T follicular helper cell (primary cell): Measurements from ENCODE around the gene SLC6A11.

Source experiments
- DNase-seq: peaks from one replicate; pipeline ENCODE4 v3.0.0-alpha.2; 2020; ENCODE audit warnings: low read depth

SLC6A11 gene

GRCh38 chr3:10930666-10931040, 114.6 kb downstream of the SLC6A11 start:
- DNase-seq, result no peak

DNA sequence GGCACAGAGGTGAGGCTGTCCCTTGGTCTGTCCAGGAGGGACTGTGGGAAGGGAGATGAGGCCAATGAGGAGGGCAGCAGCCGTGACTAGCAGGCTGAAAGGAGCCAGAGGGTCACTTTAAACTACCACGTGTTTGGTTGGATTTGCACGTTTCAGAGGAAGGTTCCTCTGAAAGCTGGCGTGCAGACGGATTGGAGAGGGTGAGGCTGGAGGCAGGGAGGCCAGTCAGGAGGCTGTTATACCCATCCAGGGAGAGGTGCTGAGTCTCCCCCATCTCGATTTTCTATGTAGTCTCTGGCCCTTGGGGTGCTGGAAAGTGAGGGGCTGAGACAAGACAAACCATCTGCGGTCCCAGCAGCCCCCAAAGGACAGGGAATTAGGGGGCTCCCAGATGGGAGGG, 116.6 kb downstream of the SLC6A11 start:
- no peak for DNase-seq

DNA sequence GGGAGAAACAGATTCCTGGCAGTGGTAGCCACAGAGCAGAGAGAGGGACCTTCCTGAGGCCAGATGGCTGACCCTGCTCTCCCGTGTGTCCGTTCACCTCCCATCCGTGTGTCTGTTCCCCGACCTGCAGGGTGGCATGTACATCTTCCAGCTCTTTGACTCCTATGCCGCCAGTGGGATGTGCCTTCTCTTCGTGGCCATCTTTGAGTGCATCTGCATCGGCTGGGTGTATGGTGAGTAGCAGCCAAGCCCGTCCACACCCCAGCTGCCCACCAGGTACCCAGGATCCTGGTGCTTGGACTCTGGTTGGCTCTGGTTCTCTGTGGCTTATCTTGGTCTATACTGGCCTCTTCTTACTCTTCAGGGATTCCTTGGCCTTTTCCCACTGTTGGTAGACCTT, 117.0 kb downstream of the SLC6A11 start:
- DNase-seq, result no peak

GRCh38 chr3:10933470-10933804, 117.4 kb downstream of the SLC6A11 start:
- DNase-seq, result no peak

- no peak for DNase-seq
Observed at GRCh38 chr3:10933805-10934481, 117.9 kb downstream of the SLC6A11 start.

GRCh38 chr3:10935028-10935427, 119.0 kb downstream of the SLC6A11 start:
- no peak for DNase-seq

GRCh38 chr3:10935846-10936631, 120.0 kb downstream of the SLC6A11 start:
- no peak for DNase-seq

DNA sequence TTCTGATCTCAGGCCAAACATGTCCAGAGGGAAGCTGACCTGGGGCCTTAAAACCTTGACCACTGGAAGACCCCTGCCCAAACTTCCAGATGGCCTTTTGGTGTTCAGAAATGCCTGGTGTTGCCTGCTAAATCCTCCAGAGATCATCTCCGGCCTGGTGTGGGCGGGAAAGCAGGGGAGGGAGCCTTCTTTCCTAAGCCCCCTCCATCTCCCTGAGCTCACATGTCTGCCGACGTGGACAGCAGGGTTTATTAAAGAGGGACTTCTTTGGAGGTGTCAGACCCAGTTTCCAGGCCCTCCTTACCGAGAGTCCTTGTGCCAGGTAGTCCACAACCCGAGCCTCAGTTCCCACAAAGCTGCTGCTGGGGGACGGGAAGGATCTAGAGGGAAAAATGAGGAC, 120.7 kb downstream of the SLC6A11 start:
- DNase-seq, result no peak

DNA sequence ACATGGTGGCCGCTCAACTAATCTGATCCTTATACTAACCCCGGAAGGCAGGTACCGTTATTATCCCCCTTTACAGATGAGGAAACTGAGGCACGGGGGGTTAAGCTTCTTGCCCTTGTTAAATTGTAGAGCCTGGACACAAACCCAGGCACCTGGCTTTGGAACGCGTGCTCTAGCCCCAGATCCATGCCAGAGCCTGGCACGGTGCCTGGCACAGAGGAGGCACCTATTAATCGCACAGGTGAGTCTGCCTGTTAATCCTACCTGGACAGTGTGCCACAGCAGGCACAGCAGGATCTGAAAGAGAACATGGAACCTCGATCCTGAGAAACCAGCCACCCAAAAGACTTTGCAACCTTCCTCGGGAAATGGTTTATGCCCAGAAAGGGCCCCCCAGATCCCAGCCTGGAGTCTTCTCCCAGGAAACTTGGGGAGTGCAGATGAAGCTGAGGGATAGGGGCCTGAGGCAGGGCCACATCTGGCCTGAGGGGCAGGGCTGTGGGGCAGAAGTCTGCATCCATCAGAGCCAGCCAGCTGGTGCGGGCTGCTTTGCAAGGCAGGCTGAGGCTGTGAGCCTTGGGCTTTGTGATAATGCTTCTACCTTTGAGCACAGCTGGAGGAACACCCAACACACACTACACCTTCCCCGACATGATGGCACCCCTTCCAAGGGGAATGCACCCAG, 121.3 kb downstream of the SLC6A11 start:
- no peak for DNase-seq

DNA sequence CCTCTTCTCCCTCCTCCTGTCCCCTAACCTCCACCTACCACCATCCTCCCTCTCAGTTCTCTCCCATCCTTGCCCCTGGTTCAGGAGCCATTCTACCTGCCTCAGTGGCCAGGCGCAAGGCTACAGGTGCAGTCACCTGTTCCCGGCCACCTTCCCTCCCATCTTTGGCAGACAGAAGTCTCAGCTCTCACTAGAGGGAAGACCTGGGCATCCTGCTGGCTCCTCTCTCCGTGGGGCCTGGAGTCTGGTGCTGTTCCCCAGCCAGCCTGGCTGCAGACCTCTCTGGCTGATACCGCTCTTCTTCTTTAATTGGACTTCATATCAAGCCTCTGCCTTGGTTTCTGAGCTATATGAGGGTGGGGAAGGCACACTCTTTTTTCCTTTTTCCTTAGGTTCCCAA, 123.5 kb downstream of the SLC6A11 start:
- no peak for DNase-seq

- DNase-seq, result no peak
Observed at GRCh38 chr3:10940106-10940505, 124.1 kb downstream of the SLC6A11 start.

DNA sequence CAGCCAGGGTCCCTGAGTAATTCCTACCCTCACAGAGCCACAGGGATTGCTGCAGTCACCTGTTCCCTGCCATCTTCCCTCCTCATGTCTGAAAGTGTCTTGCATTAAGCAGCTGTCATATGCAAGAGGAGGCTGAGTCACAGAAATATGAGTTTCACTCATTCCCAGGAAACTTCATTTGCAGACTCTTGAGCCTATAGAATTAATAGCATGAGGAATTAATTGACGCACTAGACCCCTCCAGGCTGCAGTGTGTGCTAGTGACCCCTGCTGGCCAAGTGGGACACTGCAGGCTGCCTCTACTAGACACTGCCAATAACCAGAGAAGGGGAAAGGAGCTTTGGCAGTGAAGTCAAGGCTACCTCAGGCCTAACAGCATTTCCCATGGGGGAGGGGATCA, 125.9 kb downstream of the SLC6A11 start:
- no peak for DNase-seq

GRCh38 chr3:10942690-10943205, 126.7 kb downstream of the SLC6A11 start:
- DNase-seq, result no peak

DNA sequence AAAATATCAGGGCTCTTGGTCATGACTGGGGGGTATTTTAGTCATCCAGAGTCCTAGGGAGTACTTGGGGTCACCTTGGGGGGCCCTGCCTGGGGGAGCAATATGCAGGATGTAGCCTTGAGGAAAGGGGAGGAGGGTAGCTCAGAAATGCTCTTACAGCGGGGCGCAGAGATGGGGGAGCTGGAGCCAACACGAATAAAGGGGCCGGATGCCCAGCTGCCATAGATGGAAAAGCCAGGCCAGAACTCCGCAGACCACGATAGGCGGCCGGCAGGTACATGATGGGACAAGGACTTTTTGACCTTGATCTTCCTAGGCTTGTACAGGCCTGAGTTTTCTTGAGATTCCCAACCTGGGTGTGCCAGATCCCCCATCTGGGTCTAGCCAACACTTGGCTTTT, 128.8 kb downstream of the SLC6A11 start:
- DNase-seq, result no peak

- peak; percentile 21 for DNase-seq
Observed at GRCh38 chr3:10945683-10946287, 129.8 kb downstream of the SLC6A11 start.

DNA sequence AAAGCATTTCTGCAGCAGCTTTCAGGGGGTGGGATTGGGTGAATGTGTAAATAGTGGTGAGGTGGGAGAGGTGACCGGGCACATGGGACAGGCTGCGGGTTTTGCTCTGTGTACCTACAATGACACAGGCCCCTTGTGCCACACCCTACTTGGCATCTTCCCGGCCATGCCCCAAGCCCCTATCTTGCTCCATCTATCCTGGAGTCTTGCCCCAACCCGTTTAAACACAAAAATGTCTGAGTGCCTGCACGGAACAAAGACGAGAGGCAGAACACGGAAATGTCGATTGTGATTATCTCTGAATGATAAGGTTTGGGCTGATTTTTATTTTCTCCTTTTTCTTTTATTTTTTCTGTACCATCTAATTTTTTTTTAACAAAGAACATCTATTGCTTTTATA, 130.5 kb downstream of the SLC6A11 start:
- DNase-seq, result no peak

GRCh38 chr3:10948326-10948725, 132.3 kb downstream of the SLC6A11 start:
- DNase-seq, result no peak

DNA sequence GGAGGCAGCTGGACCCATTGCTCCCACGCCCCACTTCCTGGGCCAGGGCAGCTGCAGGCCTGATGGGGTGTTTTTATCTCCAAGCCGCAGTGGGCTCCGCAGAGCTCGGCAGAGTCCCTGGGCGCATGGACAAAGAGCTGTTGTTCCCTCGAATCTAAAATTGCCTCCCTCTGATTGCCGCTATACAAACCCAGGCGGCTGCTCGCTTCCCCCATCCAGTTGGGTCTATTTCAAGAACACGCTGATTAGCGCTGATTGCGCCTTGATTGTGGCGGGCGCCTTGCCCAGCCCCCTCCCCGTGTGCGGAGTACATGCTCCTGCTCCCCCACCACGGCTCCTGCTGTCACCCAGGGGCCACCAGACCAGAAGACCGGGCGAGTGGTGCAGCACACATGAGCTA, 133.2 kb downstream of the SLC6A11 start:
- DNase-seq, result no peak

- DNase-seq, result no peak
Observed at GRCh38 chr3:10950476-10951294, 134.7 kb downstream of the SLC6A11 start.

DNA sequence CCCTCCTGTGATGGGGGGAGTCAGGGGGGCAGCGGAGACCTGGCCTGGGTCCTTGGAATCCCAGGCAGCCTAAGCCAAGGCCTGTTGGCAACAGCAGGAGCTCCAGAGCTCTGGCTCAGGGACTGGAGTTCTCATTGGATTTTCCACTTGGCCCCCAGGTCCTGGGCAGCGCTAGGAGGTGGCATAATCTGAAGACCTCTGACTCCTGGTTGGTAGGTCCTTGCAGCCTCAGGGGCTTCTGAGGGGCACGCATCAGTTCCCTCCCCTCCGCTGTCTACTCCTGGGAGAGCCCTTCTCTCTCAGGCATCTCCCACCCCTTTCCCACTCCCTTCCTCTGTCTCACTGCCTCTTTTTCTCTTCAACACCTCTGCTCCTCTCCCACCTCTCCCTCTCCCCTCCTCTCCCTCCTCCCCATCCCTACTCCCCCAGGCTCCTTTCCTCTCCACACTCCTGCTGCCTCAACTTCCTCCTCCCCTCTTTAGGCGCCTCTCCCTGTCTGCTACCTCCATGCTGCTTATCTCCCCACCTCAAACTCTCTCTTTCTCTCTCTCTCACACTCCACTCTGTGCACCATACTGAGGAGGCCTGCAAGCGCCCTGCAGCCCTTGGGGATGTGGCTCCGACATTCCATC, 135.4 kb downstream of the SLC6A11 start:
- DNase-seq, result no peak

DNA sequence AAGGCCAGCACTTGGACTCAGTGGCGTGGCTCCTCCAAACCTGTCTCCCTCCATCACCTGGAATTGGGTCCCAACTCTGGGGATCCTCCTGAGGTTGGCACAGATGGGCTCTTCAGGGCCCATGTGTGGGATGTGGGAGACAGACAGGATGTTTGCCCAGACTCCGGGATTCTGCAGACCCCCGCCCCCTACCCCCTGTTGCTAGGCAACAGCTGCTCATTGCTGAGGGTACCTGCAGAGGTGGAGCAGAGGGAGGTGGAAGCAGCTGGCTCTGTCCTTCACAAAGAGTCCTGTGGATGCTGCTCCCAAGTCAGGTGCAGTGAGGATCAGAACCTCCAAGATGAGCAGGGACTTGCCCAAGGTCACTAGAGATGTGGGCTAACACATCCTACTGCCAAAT, 136.5 kb downstream of the SLC6A11 start:
- no peak for DNase-seq
